GM21619 (cell line): Measurements from ENCODE around the gene GRM5.

ENCODE experiments used
- ATAC-seq: cut with Tn5 transposase; IDR thresholded peaks from one replicate; pipeline ENCODE4 v1.9.1; 2021; ENCODE audit not compliant: unreplicated experiment

GRM5 gene

DNA sequence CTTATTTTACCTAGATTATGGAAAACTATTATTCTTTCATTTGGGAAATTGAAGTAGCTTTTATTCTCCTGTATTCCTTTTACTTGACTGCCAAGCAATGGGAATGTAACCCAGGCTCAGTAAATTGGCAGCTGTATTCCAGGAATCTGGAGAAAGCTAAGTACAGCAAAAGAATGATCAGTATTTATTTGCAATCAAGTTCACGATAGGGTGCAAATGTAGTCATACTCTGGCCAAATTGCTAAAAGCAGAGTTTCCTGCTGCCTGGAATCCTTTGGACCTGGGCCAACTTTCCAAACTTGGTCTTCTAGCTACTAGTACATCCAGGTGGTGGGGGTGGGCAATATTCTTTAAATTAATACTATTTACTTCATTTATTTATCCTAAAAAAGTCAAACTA lies 442.3 kb downstream of the GRM5 start:
- no peak for ATAC-seq

GRCh38 chr11:88620568-88621130 lies 445.1 kb downstream of the GRM5 start:
- no peak for ATAC-seq

GRCh38 chr11:88619656-88620385 lies 446.0 kb downstream of the GRM5 start:
- ATAC-seq, result no peak

- no peak for ATAC-seq
Observed at GRCh38 chr11:88619071-88619425, 446.7 kb downstream of the GRM5 start.

DNA sequence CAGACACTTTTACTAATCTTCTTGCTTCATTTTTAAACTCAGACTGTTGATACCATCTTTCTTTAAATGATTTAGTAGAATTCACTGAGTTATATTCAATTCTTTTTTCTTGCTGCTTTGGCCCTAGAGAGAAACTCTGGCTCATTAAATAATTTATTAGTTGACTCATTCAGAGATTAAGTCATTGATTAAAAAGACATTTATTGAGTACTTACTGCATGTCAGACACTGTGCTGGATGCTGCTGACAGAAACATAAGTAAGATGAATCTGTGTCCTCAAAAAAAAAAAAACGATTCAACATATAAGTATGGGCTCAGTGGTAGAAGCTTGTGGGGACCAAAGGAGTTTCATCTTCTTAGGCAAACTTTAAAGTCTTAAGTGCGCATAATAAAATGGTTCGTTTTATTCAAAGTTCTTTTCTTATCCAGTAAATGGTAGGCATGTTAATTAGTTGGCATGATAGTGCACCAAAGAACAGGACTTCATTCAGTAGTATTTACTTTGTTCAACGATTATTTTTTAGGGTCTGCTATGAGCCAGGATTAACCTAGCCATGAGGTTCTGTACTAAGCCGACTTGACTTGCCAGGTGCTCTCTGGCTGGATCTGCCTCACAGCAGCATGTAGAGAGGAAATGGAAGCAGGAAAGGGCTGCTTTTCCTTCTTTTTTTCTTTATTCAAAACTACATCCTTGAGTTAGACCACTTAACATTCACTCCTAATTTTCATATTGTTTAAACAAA lies 447.3 kb downstream of the GRM5 start:
- no peak for ATAC-seq

DNA sequence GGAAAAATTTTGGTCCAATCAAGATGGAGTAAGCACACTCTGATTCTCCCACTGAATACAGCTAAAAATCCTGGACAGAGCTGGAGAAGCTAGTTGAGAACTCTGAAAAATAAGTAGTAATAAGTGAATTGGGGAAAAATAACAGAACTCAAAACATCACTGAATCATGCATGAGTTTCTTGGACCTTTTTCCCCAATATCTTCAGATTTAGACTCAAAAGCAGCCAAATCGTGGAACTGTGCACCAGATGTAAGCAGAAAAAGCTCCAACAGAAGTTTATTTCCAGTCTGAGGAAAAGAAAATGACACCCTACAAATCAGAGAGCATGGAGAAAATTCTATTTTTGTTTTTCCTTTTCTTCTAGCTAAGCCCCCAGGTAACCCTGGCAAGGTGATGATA lies 448.6 kb downstream of the GRM5 start:
- ATAC-seq, result no peak

- no peak for ATAC-seq
Observed at GRCh38 chr11:88604260-88604659, 461.5 kb downstream of the GRM5 start.

- no peak for ATAC-seq
Observed at GRCh38 chr11:88603091-88603867, 462.5 kb downstream of the GRM5 start.

DNA sequence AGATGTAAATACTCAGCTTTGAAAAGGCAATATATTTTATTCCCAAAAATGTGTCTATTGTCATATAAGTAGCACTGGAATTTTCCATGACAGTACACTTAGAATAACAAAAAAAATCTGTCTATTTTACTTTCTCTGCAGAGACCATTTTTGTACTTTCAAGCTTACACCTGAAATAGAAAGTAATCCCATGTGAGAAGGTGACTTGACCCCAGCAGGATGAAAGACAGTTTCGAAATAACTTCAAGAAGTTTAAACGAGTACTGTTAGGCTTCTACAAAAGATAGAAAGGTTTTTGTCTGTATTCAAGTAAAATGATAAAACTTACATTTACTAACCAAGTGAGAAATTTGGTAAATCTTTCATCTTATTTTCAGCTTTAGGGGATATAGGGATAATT lies 468.4 kb downstream of the GRM5 start:
- ATAC-seq, result no peak

DNA sequence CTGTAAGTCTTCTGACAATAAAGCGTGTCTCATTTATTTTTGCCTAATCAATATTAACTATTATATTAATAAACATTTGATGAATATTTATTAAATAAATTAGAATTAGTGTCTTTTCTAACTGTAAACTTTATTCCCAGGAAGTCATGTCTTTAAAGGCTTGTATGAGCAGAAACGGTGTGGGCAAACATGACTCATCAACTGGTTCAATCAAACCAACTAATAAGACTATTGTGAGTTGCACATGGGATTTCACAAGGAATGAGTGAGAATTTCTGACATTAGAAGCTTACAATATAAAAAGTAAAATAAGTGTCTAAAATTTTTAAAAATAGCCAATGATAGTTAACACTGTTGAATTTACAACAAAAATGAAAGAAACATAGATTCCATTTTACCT lies 469.0 kb downstream of the GRM5 start:
- ATAC-seq, result no peak

DNA sequence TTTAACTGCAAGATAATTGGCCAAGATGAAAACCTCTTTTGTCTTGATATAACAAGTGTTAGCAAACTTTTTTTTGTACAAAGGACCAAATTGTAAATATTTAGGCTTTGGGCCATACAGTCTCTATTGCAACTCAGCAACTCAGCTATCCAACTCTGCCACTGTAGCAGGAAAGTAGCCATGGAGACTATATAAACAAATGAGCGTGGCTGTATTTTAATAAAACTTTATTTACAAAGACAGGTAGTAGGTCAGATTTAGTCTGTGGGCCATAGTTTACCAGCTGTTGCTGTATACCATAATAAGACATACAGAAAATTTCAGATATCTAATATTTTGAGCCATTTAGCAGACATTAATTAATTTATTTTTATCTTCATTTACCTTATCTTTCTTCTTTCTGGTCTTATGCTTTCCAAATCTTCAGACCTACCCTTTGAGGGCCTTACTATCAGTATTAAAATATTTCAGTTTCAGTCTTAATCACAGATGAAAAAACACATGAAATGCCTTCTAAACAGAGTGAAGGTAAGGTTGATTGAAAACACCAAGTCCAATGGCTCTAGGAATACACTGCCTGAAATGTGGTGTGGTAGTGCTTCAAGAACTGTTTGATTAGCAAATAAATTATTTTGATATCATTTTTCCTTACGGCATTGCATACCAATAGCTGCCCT lies 471.4 kb downstream of the GRM5 start:
- no peak for ATAC-seq

DNA sequence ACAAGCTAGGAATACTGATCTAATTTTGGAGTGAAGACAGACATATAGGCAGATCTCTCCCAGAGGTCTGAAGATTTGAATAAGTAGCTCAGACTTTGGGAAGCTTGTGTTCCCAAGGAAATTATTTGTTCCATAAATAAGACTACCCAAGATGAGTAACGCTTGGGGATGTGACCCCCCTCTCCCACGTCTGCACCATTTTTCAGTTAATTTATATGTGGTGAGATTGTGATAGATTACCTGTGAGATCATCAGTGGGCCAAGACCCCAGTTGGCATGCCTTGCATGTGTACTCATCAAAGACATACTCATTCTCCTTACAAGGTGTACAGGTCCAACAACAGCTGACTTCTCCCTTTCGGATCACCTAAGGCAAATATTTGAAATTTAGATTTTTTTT lies 475.4 kb downstream of the GRM5 start:
- ATAC-seq, result no peak

DNA sequence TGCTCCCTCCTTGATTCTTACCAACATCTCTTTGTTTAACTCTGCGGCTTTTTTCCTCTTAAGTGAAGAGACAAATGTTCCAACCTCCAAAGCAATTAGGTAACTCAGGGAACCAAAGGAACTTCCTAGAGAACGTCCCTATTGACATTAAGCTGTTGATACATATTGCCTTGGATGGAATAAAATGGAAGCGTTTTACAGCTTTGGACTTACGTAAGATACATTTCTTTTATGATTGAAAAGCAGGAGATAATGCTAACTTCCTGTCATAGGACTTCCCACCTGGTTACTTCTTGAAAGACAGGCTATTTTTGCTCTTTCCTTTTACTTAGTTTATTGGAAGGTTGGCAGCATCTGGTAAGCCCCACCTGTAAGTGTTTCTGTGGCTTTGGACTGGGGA lies 482.5 kb downstream of the GRM5 start:
- ATAC-seq, result no peak

- no peak for ATAC-seq
Observed at GRCh38 chr11:88579466-88579865, 486.3 kb downstream of the GRM5 start.

DNA sequence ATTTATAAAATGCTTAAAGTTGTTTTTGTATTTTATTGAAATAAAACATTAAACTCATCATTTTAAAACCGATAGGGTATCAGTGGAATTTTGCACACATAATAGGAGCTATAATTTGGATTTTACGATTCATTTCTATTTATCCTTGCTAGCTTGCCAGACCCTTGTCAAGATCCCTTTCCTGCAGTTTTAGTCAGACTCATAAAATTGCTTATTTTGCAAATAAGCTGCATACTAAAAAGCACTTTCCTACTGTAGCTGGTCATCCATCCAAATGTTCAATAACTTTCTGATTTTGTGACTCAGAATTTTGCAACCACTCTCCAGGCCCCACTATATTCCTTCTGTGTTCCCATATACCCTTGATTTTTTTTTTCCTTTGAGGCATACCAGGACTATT lies 489.0 kb downstream of the GRM5 start:
- ATAC-seq, result no peak

DNA sequence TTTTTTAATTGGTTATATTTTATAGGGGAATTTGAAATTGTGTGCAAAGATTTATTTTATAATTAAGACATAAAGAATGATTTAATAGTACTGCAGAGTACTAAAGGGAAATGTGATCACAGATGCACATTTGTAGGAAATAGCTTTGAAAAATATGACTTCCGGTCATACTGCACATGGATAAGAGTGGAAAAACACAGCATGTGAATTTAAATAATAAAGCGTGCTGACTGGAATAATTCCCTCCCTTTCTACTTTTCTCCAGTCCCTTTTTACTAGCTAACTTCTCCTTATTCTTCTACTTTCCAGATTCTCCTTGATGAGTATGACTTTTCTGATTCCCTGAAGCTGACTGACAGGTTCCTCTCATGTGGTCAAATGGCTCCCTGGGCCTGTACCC lies 489.9 kb downstream of the GRM5 start:
- no peak for ATAC-seq

DNA sequence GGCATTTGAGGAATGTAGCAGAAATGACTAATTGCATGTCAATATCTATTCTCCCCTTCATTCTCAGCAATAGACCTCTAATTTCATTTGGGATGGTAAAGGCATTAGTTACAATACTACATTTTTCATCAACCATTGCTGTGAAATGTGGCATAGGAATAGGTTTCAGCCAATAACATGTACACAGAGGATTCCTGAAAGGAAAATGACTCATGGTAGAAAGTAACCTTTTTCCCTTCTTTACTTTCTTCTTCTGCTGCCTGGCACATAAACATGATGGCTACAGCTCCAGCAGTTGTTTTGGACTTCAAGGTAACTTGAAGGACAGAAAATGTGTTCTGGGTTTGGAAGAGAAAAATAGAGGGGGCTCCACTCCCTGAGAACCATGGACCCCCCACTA lies 496.4 kb downstream of the GRM5 start:
- no peak for ATAC-seq

GRCh38 chr11:88555829-88556202 lies 510.0 kb downstream of the GRM5 start:
- ATAC-seq, result no peak

DNA sequence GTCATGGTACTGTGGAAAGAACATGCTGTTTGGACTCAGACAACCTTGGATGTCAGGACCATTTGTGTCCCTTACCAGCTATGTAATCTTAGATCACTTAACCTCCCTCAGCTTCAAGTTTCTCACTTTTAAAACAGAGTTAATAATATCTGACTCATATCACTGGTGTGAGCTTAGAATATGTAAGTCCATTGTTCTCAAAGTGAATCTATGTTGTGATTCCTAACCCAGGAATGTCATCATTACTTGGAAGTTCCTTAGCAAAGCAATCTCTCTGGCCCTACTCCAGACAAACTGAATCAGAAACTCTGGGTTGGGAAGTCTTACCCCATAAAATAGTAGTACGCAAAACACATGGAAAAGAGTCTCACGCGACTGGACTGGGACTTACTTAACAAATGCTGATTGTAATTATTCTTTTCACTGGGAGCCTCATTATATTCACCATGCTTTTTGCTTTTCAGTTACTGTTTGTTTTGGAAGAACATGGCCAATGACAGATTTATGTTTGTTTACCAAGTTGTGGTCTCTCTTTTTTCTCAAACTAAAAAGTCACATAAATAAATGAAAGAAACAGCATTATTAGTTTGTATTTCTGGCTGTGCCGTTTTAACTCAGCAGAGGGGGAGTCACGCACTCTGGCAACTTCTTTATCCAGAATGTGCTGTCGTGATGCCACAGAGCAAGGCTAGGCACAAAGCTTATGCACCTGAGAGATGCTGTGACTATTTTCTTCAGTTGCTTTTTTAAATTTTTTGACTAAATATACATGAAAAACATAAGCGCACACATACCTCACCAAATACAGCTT lies 510.6 kb downstream of the GRM5 start:
- ATAC-seq, result no peak

DNA sequence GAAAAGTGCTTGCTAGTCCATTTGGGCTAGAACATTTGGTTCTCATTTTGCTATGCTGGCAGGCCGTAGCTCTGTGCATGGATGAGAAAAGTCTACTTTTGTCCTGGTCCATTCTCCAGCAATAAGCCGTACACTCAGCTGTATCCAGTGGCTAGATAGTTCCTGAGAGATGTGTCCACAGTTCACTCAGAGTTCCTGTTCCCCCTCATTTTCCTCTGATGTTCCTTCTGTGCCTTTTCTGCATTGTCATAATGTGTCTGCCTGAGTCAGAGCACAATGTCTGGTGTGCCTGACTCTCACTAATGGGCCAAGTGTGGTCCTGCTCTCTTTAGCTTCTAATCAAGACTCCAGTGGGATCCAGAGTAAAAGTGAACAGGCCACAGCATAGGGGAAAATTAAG lies 512.6 kb downstream of the GRM5 start:
- no peak for ATAC-seq
